Measurements from ENCODE around the gene ARFGAP1.

Gene ARFGAP1

GRCh38 chr20:63310265-63310991, 37.8 kb downstream of the ARFGAP1 start:
- peak; percentile 7 for DNase-seq

- no peak for DNase-seq
These were observed 38.7 kb downstream of the ARFGAP1 start for GRCh38 chr20:63311186-63311832.

GRCh38 chr20:63311833-63312243, 39.2 kb downstream of the ARFGAP1 start:
- DNase-seq = no peak

GRCh38 chr20:63312273-63312672, 39.7 kb downstream of the ARFGAP1 start:
- DNase-seq = peak; percentile 13

GRCh38 chr20:63312690-63313348, 40.2 kb downstream of the ARFGAP1 start:
- no peak for DNase-seq

GRCh38 chr20:63313349-63314014, 40.9 kb downstream of the ARFGAP1 start:
- no peak for DNase-seq

- peak; percentile 35 for DNase-seq
These were observed 41.4 kb downstream of the ARFGAP1 start for GRCh38 chr20:63314015-63314471.

- DNase-seq = no peak
These were observed 42.1 kb downstream of the ARFGAP1 start for GRCh38 chr20:63314566-63315239.

GRCh38 chr20:63315240-63315689, 42.7 kb downstream of the ARFGAP1 start:
- no peak for DNase-seq

GRCh38 chr20:63315731-63316491, 43.3 kb downstream of the ARFGAP1 start:
- no peak for DNase-seq

GRCh38 chr20:63316502-63316921, 43.9 kb downstream of the ARFGAP1 start:
- DNase-seq = no peak

GRCh38 chr20:63317061-63317460, 44.4 kb downstream of the ARFGAP1 start:
- no peak for DNase-seq

GRCh38 chr20:63317601-63318291, 45.1 kb downstream of the ARFGAP1 start:
- no peak for DNase-seq

- DNase-seq = no peak
These were observed 46.0 kb downstream of the ARFGAP1 start for GRCh38 chr20:63318391-63319163.

GRCh38 chr20:63319164-63320040, 46.8 kb downstream of the ARFGAP1 start:
- no peak for DNase-seq

GRCh38 chr20:63320041-63320511, 47.5 kb downstream of the ARFGAP1 start:
- DNase-seq = no peak

GRCh38 chr20:63320616-63321147, 48.1 kb downstream of the ARFGAP1 start:
- no peak for DNase-seq

- no peak for DNase-seq
These were observed 48.7 kb downstream of the ARFGAP1 start for GRCh38 chr20:63321148-63321831.

All from RPMI8226 (cell line).